HG03439 (cell line): ENCODE results near the gene THTPA.
A peak's percentile ranks its signal among the peaks of the same experiment; 100 is the strongest.

Source experiments
- ATAC-seq: cut with Tn5 transposase; IDR thresholded peaks from one replicate; pipeline ENCODE4 v1.9.1; 2021; ENCODE audit warnings: mild to moderate bottlenecking, moderate library complexity; ENCODE audit not compliant: unreplicated experiment

The THTPA gene

GRCh38 chr14:23566112-23566777 is 10.2 kb downstream of the THTPA start:
- ATAC-seq: no peak

GRCh38 chr14:23566778-23567185 is 10.7 kb downstream of the THTPA start:
- peak; percentile 12 for ATAC-seq

DNA sequence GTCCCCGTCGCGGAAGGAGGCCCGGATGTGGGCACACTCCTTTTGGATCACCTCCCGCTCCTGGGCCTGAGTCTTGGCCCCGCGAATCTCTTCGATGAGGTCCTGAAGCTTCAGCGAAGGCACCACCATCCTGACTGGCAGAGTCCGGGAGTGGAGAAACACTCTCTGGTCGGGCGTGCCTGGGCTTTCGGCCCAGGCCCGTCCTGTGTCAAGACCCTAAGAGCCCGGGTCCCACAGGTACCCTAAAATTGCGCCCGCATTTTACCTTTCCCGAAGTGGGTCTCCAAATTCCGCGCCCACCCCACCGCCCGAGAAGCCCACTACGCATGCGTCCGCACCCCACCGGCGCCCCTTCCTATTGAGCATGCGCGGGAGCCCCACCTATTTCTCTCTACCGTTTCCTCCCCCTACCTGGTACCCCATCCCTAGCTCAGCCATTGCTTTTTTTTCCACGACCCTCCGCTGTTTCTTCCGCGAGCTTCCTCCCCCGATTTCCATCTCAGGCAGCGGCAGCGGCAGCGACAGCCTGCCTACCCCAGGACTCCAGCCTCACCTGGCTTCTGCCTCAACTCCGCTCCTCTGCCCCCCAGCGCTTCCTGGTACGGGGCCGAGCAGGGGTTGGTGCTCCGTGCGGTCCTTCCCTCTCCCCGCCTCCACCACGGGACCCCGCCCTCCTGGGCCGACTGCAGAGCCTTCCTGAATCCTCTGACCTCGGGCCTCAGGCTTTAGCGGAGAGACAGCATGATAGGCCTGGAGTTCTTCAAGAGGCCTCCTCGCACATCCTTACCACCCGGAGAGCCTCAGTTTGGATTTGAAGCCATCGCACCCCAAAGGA is 11.3 kb downstream of the THTPA start, which contains the start of gene AP1G2:
Gene AP1G2 (minus strand): TSS at position 606 of the 835 bp plus-strand sequence. CDS start 477 bp downstream, at position 129.
- peak; percentile 77 for ATAC-seq

- no peak for ATAC-seq
Observed at GRCh38 chr14:23568021-23568599, 12.0 kb downstream of the THTPA start.

- ATAC-seq: no peak
Observed at GRCh38 chr14:23568600-23569331, 12.7 kb downstream of the THTPA start.

- ATAC-seq: no peak
Observed at GRCh38 chr14:23569443-23570151, 13.5 kb downstream of the THTPA start.

DNA sequence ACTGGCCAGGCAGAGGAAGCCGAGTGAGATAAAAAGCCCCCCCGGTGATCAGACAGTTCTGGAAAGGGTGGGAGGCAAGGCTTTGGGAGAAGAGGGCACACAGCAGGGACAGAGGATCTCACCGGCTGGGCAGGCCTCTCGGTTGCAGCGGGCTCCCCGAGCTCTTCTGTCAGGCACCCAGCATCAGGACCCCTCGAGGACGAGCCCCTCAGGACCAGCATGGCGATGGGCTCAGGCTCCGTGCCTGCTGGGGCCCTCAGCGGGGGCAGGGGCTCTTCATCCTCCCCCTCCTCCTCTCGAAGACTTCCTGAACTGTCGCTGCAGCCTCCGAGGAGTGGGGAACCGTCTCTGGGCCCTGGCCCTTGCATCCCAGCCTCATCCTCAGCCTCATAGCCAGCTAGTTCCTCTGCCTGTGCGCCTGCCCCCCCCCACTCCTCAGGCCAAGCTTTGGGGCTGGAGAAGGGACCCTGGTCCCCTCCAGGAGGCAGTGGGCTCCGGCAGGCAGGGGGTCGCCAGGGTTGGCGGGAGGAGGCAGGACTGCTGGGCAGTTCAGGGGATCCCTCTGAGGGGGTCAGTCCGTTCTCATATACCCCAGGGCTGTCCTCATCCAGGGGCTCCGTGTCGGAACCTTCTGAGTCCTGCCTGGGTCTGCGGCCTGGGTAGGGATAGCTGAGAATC is 14.9 kb downstream of the THTPA start:
- no peak for ATAC-seq

DNA sequence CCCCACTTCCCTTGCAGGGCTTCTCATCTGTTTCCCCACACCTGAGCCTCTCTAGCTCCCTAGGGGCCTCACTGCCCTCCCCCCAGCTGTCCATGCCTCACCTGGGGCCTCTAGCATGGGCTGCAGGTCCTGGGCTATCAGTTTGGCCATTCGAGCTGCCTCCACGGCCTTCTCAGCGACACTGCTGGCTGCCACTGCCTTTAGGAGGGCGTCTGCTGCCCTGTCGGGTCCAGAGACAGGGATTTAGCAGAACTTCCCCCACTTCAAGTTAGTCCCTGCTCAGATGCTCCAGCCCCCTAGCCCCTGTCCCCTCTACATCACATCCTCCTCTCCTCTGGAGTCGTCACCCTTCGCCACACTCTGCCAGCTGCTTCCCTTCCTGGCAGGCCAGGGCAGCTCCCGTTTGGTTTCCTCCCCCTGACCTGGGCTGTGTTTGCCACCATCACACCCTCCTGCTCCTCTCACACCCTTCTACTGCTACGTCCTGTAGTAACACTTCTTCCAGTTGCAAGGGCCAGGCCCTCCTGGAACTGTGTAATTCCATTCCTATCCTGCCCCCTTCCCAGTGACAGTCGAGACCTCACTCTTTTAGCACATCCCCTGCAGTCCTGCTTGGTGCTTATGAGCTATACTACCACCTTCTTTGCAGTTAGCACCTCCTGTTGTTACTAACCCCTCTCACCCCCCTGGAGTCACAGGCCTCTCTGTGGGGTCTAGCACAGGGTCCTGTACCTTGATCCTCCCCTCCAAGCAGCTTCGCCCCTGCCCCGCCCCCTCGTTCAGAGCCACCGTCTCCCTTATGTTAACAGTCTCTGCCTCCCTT is 15.8 kb downstream of the THTPA start:
- no peak for ATAC-seq

DNA sequence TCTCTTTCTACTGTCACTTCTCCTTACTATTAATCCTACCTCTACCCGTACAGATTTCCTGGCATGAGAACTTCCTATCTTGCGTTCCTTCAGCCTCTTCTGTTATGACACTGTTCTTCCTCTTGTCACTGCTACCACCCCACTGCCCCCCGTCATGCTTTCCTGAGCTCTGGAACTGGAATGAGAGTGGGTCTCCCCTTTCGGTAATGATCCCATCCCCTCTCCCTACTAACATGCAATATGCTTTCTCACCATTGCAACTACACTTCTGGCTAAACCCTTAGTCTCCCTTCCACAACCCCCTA is 16.4 kb downstream of the THTPA start:
- no peak for ATAC-seq

- ATAC-seq: no peak
Observed at GRCh38 chr14:23572836-23573235, 16.8 kb downstream of the THTPA start.

DNA sequence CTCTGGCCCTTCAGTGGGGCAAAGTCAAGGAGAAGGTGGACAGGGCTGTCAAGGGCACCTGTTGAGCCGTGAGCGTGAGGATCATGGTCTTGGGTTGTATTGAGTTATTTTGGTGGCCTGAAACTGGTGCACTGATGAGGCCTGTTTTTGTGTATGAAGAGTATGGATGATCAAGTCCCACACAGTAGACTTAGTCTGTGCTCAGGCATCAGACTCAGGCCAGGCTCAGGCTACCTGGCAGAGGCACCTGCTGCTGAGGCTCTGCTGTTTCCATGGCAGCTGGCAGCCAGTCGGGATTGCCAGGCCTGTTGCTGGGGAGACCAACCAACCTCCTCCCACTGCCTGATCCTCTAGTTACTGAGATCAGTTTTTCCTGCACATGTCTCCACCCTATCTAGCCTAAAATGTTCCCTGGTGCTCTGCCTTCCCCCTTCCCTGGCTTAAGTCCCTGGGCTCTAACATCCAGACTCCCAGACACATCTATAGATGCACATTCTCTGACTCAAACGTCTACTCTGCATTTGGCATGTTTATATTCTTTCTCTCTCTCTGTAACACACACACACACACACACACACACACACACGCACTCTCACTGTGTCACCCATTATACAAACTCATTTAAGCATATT is 17.4 kb downstream of the THTPA start:
- ATAC-seq: no peak

DNA sequence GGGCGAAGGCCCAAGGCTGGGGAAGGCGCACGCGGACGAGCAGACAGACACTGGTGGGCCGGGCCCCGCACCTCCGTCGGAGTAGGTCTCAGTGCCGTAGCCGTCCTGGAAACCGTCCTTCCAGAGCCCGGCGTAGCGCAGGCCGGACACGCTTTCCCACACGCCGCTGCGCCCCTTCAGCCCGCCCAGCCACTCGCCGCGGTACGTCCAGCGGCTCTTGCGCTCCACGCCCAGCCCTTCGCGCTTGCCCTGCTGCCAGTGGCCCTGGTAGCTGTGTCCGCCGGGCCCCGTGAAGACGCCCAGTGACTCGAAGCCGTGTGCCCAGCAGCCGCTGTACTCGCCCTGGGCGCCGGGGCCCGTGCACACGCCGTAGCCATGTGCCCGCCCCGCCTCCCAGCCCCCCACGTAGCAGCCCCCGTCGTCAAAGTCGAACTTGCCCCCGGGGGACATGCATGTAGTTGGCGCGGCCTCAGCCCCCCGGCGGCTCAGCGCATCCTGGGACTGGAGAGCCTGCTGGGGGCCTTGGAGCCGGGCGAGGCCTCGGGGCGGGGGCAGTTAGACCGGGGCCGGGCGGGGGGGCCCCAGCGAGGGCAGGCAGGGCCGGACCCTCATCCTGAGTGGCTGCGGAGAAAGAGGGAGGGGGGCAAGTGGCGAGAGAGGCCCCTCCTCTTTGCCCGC is 21.1 kb downstream of the THTPA start:
- no peak for ATAC-seq

DNA sequence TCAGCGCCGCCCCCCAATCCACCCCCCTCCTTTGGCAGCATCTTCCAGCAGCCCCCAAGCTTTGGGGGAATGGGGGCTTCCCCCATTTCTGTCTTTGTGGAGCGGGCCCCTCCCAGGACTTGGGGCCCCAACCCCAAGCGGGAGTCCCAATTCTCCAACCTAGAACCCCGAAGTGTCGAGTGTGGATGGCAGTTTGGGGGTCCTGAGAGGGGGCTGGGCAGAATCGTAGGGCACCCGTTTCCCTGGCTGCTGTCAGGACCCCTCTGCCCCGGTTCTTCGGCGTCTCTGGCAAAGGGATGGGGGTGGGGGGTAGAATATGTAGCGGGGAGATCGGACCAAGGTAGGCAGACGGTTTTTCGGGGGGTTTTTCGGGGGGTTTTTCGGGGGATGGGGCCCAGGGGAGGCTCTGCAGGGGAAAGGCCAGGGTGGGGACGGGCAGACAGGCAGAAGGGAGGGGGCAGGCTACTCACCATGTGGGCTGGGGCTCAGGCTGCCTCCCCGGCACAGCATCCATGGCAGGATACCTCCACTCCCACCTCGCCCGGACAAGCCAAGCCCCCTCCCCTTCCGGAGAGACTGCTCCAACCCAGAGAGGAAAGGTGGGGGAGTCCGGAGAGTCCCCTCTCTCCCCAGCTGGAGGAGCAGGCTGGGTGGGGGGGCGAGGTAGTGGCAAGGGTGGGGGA is 21.8 kb downstream of the THTPA start:
- ATAC-seq: no peak

- ATAC-seq: no peak
Observed at GRCh38 chr14:23578560-23579310, 22.7 kb downstream of the THTPA start, which contains the start of gene JPH4. Gene JPH4, minus strand, starts transcription at chr14:23578790. Its CDS starts 1,337 bp downstream, at chr14:23577453.

GRCh38 chr14:23579311-23579630 is 23.2 kb downstream of the THTPA start:
- ATAC-seq: no peak

DNA sequence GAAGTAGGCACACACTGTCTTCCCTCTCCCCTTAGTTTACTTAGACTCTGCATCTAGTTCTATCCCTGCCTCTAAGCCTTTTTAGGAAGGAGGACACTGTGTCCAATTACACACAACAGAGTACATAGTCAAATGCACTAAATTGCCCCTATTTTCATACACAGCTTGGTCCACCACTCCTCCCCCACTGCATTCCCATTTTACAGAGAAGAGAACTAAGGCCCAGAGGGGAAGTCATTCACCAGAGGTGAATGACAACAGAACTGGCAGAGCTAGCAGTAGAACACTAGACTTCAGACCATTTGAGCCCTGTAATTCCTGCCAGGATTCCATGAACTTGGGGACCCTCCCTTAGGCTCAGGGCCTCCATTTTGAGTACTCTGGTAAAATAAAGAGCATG is 23.7 kb downstream of the THTPA start:
- ATAC-seq: no peak
